Testis (tissue), 2 donors: Measurements from ENCODE around the gene PCSK4.

Experiments
- CTCF ChIP-seq, 3 experiments: fragments of 450-650 bp in 2 of 3; fragments of 200-600 bp in 1 of 3; sonication (generic) in 1 of 3; IDR thresholded peaks; one replicate each; pipeline ENCODE4 v1.5.1; 2016 to 2019; ENCODE audit warnings: antibody characterized with exemption in 3 of 3, mild to moderate bottlenecking in 2 of 3, moderate library complexity in 1 of 3
- POLR2A ChIP-seq: fragments of 450-650 bp; IDR thresholded peaks from one replicate; pipeline ENCODE4 v1.6.1; 2017; ENCODE audit warnings: antibody characterized with exemption, mild to moderate bottlenecking, moderate library complexity

GRCh38 chr19:1434040-1434366, 56.1 kb downstream of the PCSK4 start:
- TF ChIP-seq CTCF (IDR thresholded peaks at IDR 0.05) = no peak
- TF ChIP-seq POLR2A = no peak
